Spinal cord (tissue), 10 donors: ENCODE measurements around the gene LY6G6F. TPM values are rescaled to one million over a fixed set of nuclear protein-coding genes. Genes with fewer than 3 reads are reported as not detected.
"Not testable (repeated sequence)": the region's sequence is repeated elsewhere in the genome, so short reads cannot be mapped to it uniquely, and the experiment has no call there.

ENCODE experiments used
- DNase-seq, 6 donors: peaks; one replicate each; pipeline versions ENCODE4 v3.0.0 to v3.0.0-alpha.2; 2013 to 2015; ENCODE audit warnings: low spot score in 6 of 6, low read depth in 4 of 6
- H3K27ac ChIP-seq: one replicate; pipeline ENCODE4 v1.5.1; 2013; ENCODE audit warnings: low read depth, low read length, control low read depth
- H3K27me3 ChIP-seq: one replicate; pipeline ENCODE4 v1.6.1; 2013; ENCODE audit warnings: low read length; ENCODE audit not compliant: control insufficient read depth, insufficient read depth
- H3K36me3 ChIP-seq: one replicate; pipeline ENCODE4 v1.6.1; 2013; ENCODE audit warnings: low read length; ENCODE audit not compliant: control insufficient read depth, insufficient read depth
- H3K4me1 ChIP-seq: one replicate; pipeline ENCODE4 v1.6.1; 2013; ENCODE audit warnings: low read length; ENCODE audit not compliant: control insufficient read depth, insufficient read depth
- H3K4me3 ChIP-seq: one replicate; pipeline ENCODE4 v1.5.1; 2013; ENCODE audit warnings: low read depth, low read length, control low read depth
- H3K9me3 ChIP-seq: one replicate; pipeline ENCODE4 v1.6.1; 2013; ENCODE audit warnings: low read length; ENCODE audit not compliant: control insufficient read depth, insufficient read depth
- WGBS: methylation state at CpG from one replicate; pipeline ENCODE4 v1.1.5; 2013; ENCODE audit warnings: missing lambda C conversion rate; ENCODE audit not compliant: insufficient coverage; 5-methylcytosine and 5-hydroxymethylcytosine counted together
- polyA plus RNA-seq, 2 donors: library from polyadenylated mRNA; unstranded; fragments of 120-200 nt; gene quantifications; one replicate each; pipeline ENCODE4 v1.2.1, GENCODE V29; 2013; ENCODE audit not compliant: insufficient read length in 2 of 2
- total RNA-seq, 2 donors: library from RNA; depleted of rRNA in 1 of 2; stranded (reverse); fragments of 120-200 nt in 1 of 2; fragments of >200 nt in 1 of 2; gene quantifications; one replicate each; pipeline versions ENCODE4 v1.2.3 to v1.2.4, GENCODE V29; 2013 to 2014
- donor health status: healthy.

LY6G6F gene
- total and polyA plus RNA-seq, 4 donors = 0.27 to 0.30 TPM; not detected in 2

DNA sequence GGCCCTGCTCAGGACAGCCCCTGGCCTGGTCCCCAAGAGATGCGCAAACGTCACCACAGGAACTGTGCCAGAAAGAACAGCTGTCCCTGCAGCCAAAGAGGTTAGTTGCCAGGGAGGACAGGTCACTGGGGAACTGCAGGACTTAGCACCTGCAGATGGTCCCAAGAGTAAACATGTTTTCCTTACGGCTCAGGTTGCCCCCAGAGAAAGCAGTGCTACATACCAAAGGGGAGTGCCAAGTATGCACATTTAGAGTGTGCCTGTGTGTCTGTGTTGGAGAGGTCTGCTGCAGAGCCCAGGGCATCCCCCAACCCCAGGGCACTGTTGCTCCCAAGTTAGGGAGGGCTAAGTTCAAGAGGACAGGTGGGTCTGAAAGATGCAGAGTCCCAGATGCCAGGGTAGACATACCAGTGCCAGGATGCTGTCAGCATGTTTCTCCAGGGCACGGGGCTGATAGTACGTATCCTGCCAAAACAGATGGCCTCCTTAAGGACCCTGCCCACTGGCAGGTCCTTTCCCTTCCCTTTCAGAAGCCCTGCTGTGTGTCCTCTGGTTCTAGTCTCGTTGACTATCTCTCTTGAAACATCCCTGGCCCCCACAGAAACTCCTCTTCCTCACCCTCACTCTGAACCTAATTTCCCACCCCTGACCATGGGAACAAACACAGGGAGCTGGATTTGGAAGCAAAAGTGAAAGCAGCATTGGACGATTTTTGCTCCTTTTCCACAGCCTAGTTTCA, 4.8 kb upstream of the LY6G6F start:
- DNase-seq = peak in 2 of 6 donors; percentile 8 to 39

DNA sequence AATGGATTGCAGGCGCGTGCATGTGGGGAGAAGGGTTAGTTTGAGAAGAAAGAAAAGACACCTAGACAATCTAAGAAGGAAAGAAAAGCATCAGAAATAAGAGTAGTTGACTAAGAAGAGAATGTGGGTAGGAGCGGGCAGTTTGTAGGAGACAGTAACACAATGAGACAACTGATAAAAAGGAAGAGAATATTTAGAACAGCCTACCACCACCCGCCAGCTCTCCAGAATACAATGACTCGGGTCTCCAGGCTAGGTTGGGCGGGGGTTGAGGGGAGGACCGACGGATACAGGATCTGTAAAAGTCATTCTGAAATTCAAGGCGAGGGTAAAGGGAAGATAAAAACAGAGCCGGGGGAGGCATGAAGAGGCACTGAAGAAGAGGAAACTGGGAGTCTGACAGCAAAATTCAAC, 4.3 kb upstream of the LY6G6F start:
- Histone ChIP-seq H3K27me3 (no peaks in the 10 kb centered on the region), H3K4me3 (peak overlapping the region; percentile 100), H3K36me3 (peaks cover 23% of the 10 kb centered on the region), H3K27ac (peak overlapping the region; percentile 100), H3K4me1 (peaks cover 22% of the 10 kb centered on the region), H3K9me3 (no peaks in the 10 kb centered on the region)
- WGBS = 0% methylated on average over 4 of the region's 10 CpGs
- no peak for DNase-seq

More for the DNA sequence above, 4.8 kb upstream of the LY6G6F start:
- 20% methylated on average over 6 of the region's 7 CpGs for WGBS
- H3K27me3 ChIP-seq = no peaks in the 10 kb centered on the region
- H3K4me1 ChIP-seq = peaks cover 22% of the 10 kb centered on the region
- H3K9me3 ChIP-seq = no peaks in the 10 kb centered on the region
- H3K36me3 ChIP-seq = peaks cover 26% of the 10 kb centered on the region
- peak overlapping the region; percentile 100 for H3K27ac ChIP-seq
- H3K4me3 ChIP-seq = peak overlapping the region; percentile 100

DNA sequence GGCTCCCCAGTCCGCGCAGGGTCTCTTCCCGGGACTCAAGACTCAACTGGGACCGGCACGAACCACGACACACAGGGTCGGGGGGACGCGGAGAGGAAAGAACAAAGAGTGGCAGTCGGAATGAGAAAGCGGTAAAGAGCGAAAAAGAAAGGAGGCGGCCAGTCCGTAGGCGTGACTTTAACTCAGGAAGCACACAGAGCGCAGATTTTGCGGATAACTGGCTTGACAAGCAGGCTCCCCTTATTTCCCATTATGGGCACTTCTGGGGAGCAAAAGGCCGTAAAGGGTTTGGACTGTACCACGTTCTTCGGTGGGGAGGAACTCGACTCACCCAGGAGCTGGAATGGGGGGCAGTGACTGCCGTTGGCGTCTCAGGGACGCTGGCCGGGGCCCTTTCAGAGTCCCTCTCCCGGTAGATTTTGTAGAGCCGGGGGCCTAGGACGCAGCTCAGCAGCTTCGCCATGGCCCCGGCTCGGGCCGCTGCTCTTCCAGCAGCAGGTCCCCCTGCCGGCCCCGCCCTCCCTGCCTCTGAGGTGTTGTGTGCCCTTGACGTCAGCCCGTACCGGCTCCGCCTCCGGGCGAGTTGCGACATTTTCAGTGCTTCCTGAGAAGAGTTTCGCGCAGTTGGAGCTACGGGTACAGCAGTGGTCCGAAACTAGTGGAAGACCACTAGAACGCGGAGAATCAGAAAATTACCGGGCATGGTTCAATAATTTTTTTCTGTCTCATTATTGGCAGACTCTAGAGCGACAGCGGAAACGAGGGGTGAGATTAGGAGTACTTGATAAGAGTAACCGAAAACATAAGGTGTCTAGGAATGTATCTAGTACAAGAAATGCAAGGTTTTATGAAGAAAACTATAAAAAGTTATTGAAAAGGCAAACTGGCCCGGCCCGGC, 3.6 kb upstream of the LY6G6F start, which contains the start of gene ABHD16A:
Gene ABHD16A, minus strand, starts transcription at position 506 of the 898 bp plus-strand sequence. Its CDS starts 43 bp downstream, at position 463.
- H3K27ac ChIP-seq = peak within 1 kb of the TSS; percentile 100
- peak; percentile 95 to 100 (median 98) for DNase-seq
- peaks cover 20% of the 10 kb centered on the region for H3K36me3 ChIP-seq
- no peaks in the 10 kb centered on the region for H3K27me3 ChIP-seq
- H3K9me3 ChIP-seq = no peaks in the 10 kb centered on the region
- 2% methylated on average over 54 of the region's 54 CpGs for WGBS
- H3K4me1 ChIP-seq = peaks cover 22% of the 10 kb centered on the region
- peak within 1 kb of the TSS; percentile 100 for H3K4me3 ChIP-seq

DNA sequence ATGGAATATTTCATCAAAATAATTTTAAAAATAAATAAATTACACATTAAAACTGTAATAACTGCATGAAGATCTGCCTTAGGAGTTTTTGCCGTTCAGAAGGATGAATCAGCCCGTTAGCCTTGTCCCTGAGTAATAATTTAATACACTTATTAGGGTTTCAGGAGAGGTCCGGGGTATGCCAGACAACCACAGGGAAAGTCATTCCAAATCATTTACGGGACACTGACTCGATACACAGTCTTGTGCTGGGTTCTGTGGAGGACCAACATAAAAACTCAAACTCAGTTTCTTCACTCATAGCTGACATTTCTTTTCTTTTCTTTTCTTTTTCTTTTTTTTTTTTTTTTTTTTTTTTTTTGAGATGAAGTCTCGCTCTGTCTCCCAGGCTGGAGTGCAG, 735 bp upstream of the LY6G6F start:
- no CpG with 5 or more reads among the region's 6 CpGs for WGBS
- peaks cover 3% of the 10 kb centered on the region for H3K36me3 ChIP-seq
- H3K4me3 ChIP-seq = no peak overlapping the region
- H3K27ac ChIP-seq = no peak overlapping the region
- peaks cover 19% of the 10 kb centered on the region for H3K4me1 ChIP-seq
- no peaks in the 10 kb centered on the region for H3K9me3 ChIP-seq
- no peak for DNase-seq
- no peaks in the 10 kb centered on the region for H3K27me3 ChIP-seq

DNA sequence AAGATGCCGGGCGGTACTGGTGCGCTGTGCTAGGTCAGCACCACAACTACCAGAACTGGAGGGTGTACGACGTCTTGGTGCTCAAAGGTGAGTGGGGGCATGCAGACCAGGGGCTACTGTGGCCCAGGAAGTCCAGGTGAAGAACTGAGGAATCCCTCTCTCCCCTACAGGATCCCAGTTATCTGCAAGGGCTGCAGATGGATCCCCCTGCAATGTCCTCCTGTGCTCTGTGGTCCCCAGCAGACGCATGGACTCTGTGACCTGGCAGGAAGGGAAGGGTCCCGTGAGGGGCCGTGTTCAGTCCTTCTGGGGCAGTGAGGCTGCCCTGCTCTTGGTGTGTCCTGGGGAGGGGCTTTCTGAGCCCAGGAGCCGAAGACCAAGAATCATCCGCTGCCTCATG, 1.0 kb downstream of the LY6G6F start:
- Histone ChIP-seq H3K36me3 (no peaks in the 10 kb centered on the region), H3K4me1 (peaks cover 7% of the 10 kb centered on the region), H3K4me3 (no peak overlapping the region), H3K27ac (no peak overlapping the region), H3K27me3 (no peaks in the 10 kb centered on the region), H3K9me3 (no peaks in the 10 kb centered on the region)
- 88% methylated on average over 3 of the region's 10 CpGs for WGBS
- DNase-seq = no peak

DNA sequence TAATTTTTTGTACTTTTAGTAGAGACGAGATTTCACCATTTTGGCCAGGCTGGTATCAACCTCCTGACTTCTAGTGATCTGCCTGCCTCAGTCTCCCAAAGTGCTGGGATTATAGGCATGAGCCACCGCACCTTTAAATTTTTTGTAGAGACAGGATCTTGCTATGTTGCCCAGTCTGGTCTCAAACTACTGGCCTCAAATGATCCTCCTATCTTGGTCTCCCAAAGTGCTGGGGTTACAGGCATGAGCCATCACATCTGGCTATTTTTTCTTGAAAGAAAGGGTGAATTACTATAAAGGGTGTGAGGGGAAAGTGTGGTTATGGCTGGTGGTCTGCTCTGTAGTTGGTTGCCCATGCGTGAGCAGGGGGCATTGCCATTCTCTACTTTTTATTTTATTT, 1.6 kb downstream of the LY6G6F start:
- H3K36me3 ChIP-seq = no peaks in the 10 kb centered on the region
- H3K27me3 ChIP-seq = no peaks in the 10 kb centered on the region
- no peaks in the 10 kb centered on the region for H3K9me3 ChIP-seq
- no peak overlapping the region for H3K27ac ChIP-seq
- no peak for DNase-seq
- H3K4me3 ChIP-seq = no peak overlapping the region
- 100% methylated on average over 2 of the region's 3 CpGs for WGBS
- peaks cover 7% of the 10 kb centered on the region for H3K4me1 ChIP-seq

DNA sequence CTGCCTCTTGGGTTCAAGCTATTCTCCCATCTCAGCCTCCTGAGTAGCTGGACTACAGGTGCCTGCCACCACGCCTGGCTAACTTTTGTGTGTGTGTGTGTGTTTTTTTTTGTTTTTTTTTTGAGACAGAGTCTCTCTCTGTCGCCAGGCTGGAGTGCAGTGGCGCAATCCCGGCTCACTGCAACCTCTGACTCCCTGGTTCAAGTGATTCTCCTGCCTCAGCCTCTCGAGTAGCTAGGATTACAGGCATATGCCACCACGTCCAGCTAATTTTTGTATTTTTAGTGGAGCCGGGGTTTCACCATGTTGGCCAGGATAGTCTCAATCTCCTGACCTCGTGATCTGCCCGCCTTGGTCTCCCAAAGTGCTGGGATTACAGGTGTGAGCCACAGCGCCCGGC, 2.5 kb downstream of the LY6G6F start:
- H3K27me3 ChIP-seq, H3K4me1 ChIP-seq, H3K36me3 ChIP-seq, DNase-seq, H3K27ac ChIP-seq, H3K4me3 ChIP-seq, H3K9me3 ChIP-seq: not testable (repeated sequence)
- WGBS = 93% methylated on average over 8 of the region's 11 CpGs

DNA sequence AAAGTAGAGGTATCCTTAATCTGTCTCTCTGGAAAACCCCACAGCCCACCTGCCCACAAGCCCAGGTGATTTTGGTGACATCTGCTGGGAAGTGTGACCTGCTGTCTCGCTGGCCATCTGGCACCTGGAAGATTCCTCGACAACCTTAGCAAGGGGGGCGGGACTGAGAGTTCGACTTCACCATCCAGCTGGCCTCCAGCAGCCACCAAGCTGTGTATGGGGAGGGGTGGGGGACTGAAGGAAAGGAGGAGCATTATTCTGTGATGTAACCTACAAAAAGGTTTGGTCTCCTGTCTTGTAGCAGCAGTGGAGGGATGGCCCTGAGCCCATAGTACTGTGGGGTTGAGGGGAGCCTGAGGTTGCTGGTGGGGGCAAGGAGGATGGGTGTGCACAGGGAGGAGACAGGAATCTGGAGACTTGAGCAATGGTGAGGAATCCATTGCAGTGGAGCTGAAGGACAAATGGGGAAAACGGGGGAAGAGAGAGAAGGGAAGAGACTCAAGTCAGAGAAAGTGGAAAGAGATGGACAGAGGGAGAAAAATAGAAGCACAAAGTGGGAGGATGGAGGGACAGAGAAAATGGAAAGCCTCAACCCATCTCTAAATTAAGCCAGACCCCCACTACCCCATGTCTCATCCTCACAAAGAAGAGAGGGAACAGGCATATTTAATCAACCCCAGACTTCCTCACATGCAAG, 4.0 kb downstream of the LY6G6F start:
- no peaks in the 10 kb centered on the region for H3K9me3 ChIP-seq
- H3K4me3 ChIP-seq = no peak overlapping the region
- H3K27ac ChIP-seq = no peak overlapping the region
- H3K27me3 ChIP-seq = no peaks in the 10 kb centered on the region
- no peak for DNase-seq
- peaks cover 19% of the 10 kb centered on the region for H3K4me1 ChIP-seq
- no peaks in the 10 kb centered on the region for H3K36me3 ChIP-seq
- 78% methylated on average over 5 of the region's 5 CpGs for WGBS

DNA sequence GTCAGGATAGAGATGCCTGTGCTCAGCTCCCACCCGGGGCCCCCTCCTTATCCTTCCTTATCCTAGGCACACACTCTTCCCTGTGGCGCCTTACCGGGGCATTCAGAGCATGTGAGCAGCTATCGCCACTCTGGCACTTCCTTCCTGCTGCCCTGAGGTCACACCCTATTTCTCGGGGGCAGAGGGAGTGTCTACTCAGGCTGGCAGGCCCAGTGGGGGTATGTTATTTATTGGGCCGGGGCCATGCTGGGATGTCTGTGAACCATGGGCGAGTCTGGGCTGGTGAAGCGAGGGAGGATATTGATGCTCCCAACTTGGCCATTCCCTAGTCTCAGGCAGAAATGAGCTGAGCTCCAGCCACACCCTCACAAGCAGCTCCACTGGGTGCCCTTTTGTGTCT, 4.6 kb downstream of the LY6G6F start:
- H3K27ac ChIP-seq = no peak overlapping the region
- no peaks in the 10 kb centered on the region for H3K27me3 ChIP-seq
- 72% methylated on average over 6 of the region's 8 CpGs for WGBS
- DNase-seq = no peak
- H3K4me3 ChIP-seq = no peak overlapping the region
- peaks cover 20% of the 10 kb centered on the region for H3K4me1 ChIP-seq
- no peaks in the 10 kb centered on the region for H3K36me3 ChIP-seq
- H3K9me3 ChIP-seq = no peaks in the 10 kb centered on the region
